Measurements from ENCODE around the gene FGF18.

FGF18 gene

DNA sequence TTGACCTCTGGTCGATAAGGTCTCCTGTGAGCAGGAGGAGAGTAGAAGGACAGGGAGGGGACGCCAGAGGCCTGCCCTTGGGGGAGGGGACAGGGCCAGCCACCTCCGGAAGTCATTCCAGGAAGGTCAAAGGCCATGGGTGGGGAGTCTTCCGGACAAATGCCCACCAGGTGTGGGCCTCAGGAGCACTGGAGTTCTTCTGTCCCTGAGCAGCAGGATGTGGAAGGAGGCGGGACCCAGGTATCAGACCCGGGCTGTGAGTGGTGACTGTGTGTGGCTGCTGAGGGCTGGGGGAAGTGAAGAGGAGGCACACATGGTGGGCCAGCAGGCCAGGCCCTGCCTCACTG lies 13.9 kb downstream of the FGF18 start:
- H3K27ac ChIP-seq (ENCODE audit: low read depth, low read length): no peak overlapping the region
- H3K9ac ChIP-seq (ENCODE audit: low read length): no peak overlapping the region
- H3K4me3 ChIP-seq (ENCODE audit: low read depth, low read length): no peak overlapping the region
- no peaks in the 10 kb centered on the region for H3K36me3 ChIP-seq (ENCODE audit: control insufficient read depth, insufficient read depth, low read length)
- no peaks in the 10 kb centered on the region for H3K9me3 ChIP-seq (ENCODE audit: control insufficient read depth, insufficient read depth, low read depth, low read length)
- H3K4me1 ChIP-seq (ENCODE audit: control insufficient read depth, insufficient read depth, low read length): peaks cover 27% of the 10 kb centered on the region; the same call in 1 of the 2 replicates
- no peaks in the 10 kb centered on the region for H3K27me3 ChIP-seq (ENCODE audit: control insufficient read depth, insufficient read depth, low read length)

DNA sequence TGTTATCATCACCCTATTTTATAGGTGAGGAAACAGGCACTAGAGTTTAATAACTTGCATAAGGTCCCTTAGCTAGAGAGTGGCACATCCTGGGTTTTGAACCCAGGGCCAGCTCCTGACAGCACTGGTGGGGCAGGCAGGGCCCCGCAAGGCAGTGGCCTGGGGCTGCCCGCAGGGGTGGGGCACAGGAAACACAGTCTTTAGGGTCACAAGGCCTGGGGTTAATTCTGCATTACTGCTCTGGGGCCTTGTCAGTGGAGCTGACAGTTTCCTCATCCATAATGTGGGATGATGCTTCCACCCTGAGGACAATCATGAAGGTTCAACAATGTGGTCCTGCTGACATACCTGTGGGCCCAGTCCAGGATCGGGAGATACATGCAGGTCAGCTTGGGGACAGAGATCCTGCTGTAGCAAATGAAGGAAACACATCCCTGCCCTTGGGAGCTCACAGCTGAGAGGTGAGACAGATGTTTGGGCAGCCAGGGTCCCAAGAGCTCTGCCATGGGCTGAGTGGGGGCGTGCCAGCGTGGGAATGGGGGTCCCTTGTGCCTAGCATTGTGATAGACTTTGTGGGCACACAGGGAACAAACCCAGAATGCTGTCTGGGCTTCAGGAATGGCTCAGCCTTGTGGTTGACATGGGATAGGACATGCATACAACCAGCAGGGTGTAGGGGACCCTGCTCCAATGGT lies 14.7 kb downstream of the FGF18 start:
- no peaks in the 10 kb centered on the region for H3K27me3 ChIP-seq (ENCODE audit: control insufficient read depth, insufficient read depth, low read length)

DNA sequence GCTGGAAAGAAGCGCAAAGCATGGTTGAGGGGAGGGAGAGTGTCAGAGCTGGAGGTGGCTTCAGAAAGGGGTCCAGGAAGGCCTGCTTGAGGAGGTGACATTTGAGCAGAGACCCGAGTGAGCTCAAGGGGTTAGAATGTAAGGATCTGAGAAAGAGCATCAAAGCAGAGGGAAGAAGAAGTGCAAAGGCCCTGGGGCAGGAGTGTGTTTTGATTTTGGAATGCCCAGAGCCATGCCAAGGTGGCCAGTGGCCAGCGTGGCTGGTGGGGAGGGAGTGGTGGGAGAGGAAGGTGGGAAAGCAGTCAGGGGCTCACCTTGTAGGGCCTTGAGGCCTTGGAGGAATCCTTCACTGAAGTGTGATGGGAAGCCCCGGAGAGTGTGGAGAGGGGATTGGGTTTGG lies 15.4 kb downstream of the FGF18 start:
- H3K36me3 ChIP-seq (ENCODE audit: control insufficient read depth, insufficient read depth, low read length): no peaks in the 10 kb centered on the region
- peaks cover 39% of the 10 kb centered on the region for H3K4me1 ChIP-seq (ENCODE audit: control insufficient read depth, insufficient read depth, low read length)
- no peaks in the 10 kb centered on the region for H3K9me3 ChIP-seq (ENCODE audit: control insufficient read depth, insufficient read depth, low read depth, low read length)
- H3K9ac ChIP-seq (ENCODE audit: low read length): no peak overlapping the region
- H3K27me3 ChIP-seq (ENCODE audit: control insufficient read depth, insufficient read depth, low read length): no peaks in the 10 kb centered on the region
- no peak overlapping the region for H3K4me3 ChIP-seq (ENCODE audit: low read depth, low read length)
- H3K27ac ChIP-seq (ENCODE audit: low read depth, low read length): no peak overlapping the region

More for the DNA sequence above, 14.7 kb downstream of the FGF18 start:
- Histone ChIP-seq H3K4me3 (ENCODE audit: low read depth, low read length) (no peak overlapping the region), H3K27ac (ENCODE audit: low read depth, low read length) (no peak overlapping the region), H3K9ac (ENCODE audit: low read length) (no peak overlapping the region), H3K36me3 (ENCODE audit: control insufficient read depth, insufficient read depth, low read length) (no peaks in the 10 kb centered on the region), H3K9me3 (ENCODE audit: control insufficient read depth, insufficient read depth, low read depth, low read length) (no peaks in the 10 kb centered on the region), H3K4me1 (ENCODE audit: control insufficient read depth, insufficient read depth, low read length) (peaks cover 34% of the 10 kb centered on the region)

DNA sequence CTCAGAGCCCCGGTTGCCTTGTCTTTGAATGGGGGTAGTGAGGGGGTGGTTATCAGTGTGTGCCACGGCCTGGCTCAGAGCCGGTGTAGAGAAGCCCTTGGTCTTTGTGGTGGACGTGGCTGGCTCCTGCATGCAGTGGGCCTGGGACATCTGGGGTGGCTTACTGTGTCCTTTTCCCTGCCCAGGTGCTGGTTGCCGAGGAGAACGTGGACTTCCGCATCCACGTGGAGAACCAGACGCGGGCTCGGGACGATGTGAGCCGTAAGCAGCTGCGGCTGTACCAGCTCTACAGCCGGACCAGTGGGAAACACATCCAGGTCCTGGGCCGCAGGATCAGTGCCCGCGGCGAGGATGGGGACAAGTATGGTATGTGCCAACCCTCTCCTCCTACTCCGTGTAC lies 16.5 kb downstream of the FGF18 start:
- Histone ChIP-seq H3K36me3 (ENCODE audit: control insufficient read depth, insufficient read depth, low read length) (no peaks in the 10 kb centered on the region), H3K4me1 (ENCODE audit: control insufficient read depth, insufficient read depth, low read length) (peaks cover 39% of the 10 kb centered on the region), H3K27me3 (ENCODE audit: control insufficient read depth, insufficient read depth, low read length) (no peaks in the 10 kb centered on the region), H3K27ac (ENCODE audit: low read depth, low read length) (no peak overlapping the region), H3K4me3 (ENCODE audit: low read depth, low read length) (no peak overlapping the region), H3K9me3 (ENCODE audit: control insufficient read depth, insufficient read depth, low read depth, low read length) (no peaks in the 10 kb centered on the region), H3K9ac (ENCODE audit: low read length) (no peak overlapping the region)

DNA sequence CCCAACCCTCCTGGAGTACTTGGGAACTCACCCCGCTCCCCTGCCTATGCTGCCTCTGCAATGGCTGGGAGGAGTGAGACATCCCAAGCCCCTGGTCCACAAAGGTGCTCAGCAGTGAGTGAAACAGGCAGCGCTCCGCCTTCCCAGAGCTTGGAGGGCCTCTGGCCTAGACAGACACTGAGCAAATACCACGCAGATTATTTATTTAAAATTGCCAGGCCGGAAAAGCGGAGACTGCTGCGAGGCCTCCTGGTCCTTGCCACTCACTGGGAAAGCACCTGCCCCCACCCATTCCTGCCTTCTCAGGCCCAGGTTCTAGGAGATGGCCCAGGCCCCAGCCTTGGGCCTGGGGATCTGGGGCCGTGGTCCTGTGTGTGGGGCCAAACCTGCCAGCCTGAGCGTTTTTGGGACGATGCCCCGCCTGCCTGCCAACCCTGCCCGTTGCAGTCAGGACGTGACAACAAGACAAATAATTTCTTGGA lies 17.4 kb downstream of the FGF18 start:
- H3K27ac ChIP-seq (ENCODE audit: low read depth, low read length): no peak overlapping the region
- H3K9ac ChIP-seq (ENCODE audit: low read length): no peak overlapping the region
- no peaks in the 10 kb centered on the region for H3K27me3 ChIP-seq (ENCODE audit: control insufficient read depth, insufficient read depth, low read length)
- no peaks in the 10 kb centered on the region for H3K36me3 ChIP-seq (ENCODE audit: control insufficient read depth, insufficient read depth, low read length)
- peaks cover 39% of the 10 kb centered on the region for H3K4me1 ChIP-seq (ENCODE audit: control insufficient read depth, insufficient read depth, low read length)
- no peak overlapping the region for H3K4me3 ChIP-seq (ENCODE audit: low read depth, low read length)
- no peaks in the 10 kb centered on the region for H3K9me3 ChIP-seq (ENCODE audit: control insufficient read depth, insufficient read depth, low read depth, low read length)

DNA sequence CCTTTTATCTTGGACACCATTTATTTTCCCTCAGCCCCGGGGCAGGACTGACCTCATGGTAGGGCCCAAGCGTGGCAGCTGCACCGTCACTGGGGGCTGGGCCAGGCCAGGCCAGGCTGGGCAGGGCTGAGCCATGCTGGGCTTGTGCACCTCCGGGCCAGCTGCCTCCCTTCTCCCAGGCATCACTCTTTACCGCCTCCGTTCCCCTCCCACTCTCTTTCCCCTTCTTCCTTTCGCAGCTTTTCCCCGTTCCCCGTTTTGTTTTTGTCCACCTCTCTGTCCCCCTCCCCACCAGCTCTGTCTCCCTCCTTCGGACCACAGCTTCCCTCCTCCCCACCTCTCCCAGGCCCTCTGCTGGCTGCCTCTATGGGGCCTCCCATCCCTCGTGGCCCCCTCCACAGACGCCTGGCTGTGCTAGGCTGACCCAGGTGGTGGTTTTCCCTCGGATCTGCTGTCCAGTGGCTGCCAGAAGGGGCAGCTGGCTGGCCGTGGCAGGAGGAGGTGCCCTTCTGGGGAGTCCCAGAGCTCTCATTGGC lies 17.9 kb downstream of the FGF18 start:
- Histone ChIP-seq H3K4me1 (ENCODE audit: control insufficient read depth, insufficient read depth, low read length) (peaks cover 39% of the 10 kb centered on the region), H3K27me3 (ENCODE audit: control insufficient read depth, insufficient read depth, low read length) (no peaks in the 10 kb centered on the region), H3K4me3 (ENCODE audit: low read depth, low read length) (no peak overlapping the region), H3K27ac (ENCODE audit: low read depth, low read length) (no peak overlapping the region; the same call in 1 of the 2 replicates), H3K9ac (ENCODE audit: low read length) (no peak overlapping the region), H3K36me3 (ENCODE audit: control insufficient read depth, insufficient read depth, low read length) (no peaks in the 10 kb centered on the region), H3K9me3 (ENCODE audit: control insufficient read depth, insufficient read depth, low read depth, low read length) (no peaks in the 10 kb centered on the region)

DNA sequence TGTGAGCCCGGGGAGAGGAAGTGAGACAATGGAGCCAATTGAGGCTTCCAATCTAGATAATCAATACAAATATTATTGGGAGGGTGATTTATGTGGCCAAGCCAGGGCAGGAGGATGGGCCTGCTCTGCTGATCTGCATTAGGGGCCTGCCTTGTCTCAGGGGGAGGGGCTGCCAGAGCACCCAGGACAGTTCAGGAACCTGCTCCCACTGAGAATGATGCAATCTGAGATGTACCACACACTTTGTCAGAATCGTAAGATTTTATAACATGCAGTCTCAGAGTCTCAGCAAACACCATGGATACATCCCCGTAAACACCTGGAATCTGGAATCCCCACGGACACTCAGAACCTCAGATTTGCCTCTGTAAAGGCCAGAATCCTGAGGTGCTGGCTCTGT lies 19.3 kb downstream of the FGF18 start:
- no peaks in the 10 kb centered on the region for H3K27me3 ChIP-seq (ENCODE audit: control insufficient read depth, insufficient read depth, low read length)
- no peaks in the 10 kb centered on the region for H3K36me3 ChIP-seq (ENCODE audit: control insufficient read depth, insufficient read depth, low read length)
- no peak overlapping the region for H3K9ac ChIP-seq (ENCODE audit: low read length)

DNA sequence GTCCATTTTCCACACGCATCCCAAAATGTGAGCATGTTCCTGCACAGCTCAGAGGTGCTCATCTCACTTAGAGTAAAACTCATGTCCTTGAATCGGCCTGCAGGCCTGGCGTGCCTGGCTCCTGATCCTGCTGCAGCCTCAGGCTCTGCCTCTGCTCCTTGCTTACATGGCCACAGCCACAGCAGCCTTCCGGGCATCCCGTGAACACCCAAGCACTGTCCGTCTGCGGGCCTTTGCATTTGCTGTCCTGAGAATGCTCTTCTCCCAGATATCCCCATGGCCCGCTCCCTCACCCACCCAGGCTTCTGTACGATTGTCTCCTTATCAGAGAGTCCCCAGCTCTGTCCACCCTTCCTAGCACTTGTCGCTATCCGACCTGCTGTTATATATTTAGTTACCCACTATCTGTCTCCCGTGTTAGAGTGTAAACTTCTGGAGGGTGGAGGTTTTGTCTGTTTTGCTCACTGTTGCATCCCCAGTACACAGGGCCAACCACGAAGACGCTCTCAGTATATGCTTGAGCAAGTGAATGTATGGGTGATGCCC lies 21.9 kb downstream of the FGF18 start:
- no peak overlapping the region for H3K27ac ChIP-seq (ENCODE audit: low read depth, low read length)
- H3K36me3 ChIP-seq (ENCODE audit: control insufficient read depth, insufficient read depth, low read length): no peaks in the 10 kb centered on the region
- H3K27me3 ChIP-seq (ENCODE audit: control insufficient read depth, insufficient read depth, low read length): no peaks in the 10 kb centered on the region
- H3K9me3 ChIP-seq (ENCODE audit: control insufficient read depth, insufficient read depth, low read depth, low read length): no peaks in the 10 kb centered on the region
- no peak overlapping the region for H3K4me3 ChIP-seq (ENCODE audit: low read depth, low read length)
- H3K4me1 ChIP-seq (ENCODE audit: control insufficient read depth, insufficient read depth, low read length): peaks cover 28% of the 10 kb centered on the region
- H3K9ac ChIP-seq (ENCODE audit: low read length): no peak overlapping the region

More for the DNA sequence above, 19.3 kb downstream of the FGF18 start:
- Histone ChIP-seq H3K4me3 (ENCODE audit: low read depth, low read length) (no peak overlapping the region), H3K9me3 (ENCODE audit: control insufficient read depth, insufficient read depth, low read depth, low read length) (no peaks in the 10 kb centered on the region), H3K4me1 (ENCODE audit: control insufficient read depth, insufficient read depth, low read length) (peaks cover 27% of the 10 kb centered on the region), H3K27ac (ENCODE audit: low read depth, low read length) (no peak overlapping the region)

DNA sequence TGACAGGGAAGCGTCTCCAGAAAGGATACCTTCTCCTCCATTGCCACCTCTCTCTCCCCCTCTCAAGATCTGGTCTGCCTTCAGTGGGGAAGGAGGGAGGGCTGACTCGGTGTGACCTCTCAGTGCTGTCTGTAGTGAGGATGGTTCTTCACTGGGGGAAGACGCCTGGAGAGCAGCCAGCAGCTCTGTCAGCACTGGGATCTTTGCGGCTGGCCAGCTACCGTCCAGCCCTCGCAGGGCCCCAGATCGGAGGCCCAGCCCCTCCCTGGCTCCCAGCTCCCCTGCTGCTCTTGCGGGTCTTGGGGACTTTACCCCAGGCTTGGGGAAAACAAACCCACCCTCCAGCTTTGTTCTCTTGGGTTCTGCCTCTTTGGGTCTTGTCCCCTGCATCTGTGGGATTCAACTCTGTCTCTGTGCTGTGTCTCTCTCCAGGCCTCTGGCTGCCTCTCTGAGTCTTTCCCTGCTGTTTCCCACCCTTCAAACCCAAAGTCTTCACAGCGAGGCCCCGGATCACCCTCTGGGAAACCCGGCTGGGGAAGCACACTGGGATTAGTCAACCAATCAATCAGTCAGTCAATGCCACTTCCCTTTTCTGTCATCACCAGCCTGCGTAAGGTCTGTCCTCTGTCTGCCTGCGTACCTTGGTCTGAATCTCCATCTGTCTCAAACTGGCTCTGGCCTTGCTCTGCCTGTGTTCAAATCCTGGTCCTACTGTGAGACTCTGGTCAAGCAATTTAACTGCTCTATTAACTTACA lies 23.0 kb downstream of the FGF18 start:
- Histone ChIP-seq H3K36me3 (ENCODE audit: control insufficient read depth, insufficient read depth, low read length) (no peaks in the 10 kb centered on the region), H3K27ac (ENCODE audit: low read depth, low read length) (no peak overlapping the region), H3K4me1 (ENCODE audit: control insufficient read depth, insufficient read depth, low read length) (peaks cover 26% of the 10 kb centered on the region), H3K4me3 (ENCODE audit: low read depth, low read length) (no peak overlapping the region), H3K27me3 (ENCODE audit: control insufficient read depth, insufficient read depth, low read length) (no peaks in the 10 kb centered on the region), H3K9me3 (ENCODE audit: control insufficient read depth, insufficient read depth, low read depth, low read length) (no peaks in the 10 kb centered on the region), H3K9ac (ENCODE audit: low read length) (no peak overlapping the region)

DNA sequence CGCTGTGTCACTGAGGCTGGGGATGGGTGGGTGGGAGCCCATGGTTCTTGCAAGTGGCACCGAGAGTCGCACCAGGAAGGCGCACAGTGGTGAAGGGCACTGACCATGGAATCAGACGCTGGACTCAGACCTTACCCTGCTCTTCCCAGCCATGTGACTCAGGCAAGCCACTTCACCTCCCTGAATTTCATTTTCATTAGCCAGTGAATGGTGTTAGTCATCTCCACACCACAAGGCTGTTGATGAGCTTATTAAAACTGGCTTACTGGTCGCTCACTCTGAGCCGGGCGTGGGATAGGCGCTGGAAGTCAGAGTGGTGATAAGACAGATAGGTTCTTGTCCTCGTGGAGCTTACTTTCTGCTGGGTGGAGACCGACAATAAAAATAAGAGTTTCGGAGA lies 25.1 kb downstream of the FGF18 start:
- no peaks in the 10 kb centered on the region for H3K9me3 ChIP-seq (ENCODE audit: control insufficient read depth, insufficient read depth, low read depth, low read length)
- H3K36me3 ChIP-seq (ENCODE audit: control insufficient read depth, insufficient read depth, low read length): no peaks in the 10 kb centered on the region
- H3K27me3 ChIP-seq (ENCODE audit: control insufficient read depth, insufficient read depth, low read length): no peaks in the 10 kb centered on the region
- H3K9ac ChIP-seq (ENCODE audit: low read length): no peak overlapping the region
- H3K4me1 ChIP-seq (ENCODE audit: control insufficient read depth, insufficient read depth, low read length): peaks cover 28% of the 10 kb centered on the region
- no peak overlapping the region for H3K27ac ChIP-seq (ENCODE audit: low read depth, low read length)
- H3K4me3 ChIP-seq (ENCODE audit: low read depth, low read length): no peak overlapping the region
